ENCODE data around the gene PROSER2.

PROSER2 gene

DNA sequence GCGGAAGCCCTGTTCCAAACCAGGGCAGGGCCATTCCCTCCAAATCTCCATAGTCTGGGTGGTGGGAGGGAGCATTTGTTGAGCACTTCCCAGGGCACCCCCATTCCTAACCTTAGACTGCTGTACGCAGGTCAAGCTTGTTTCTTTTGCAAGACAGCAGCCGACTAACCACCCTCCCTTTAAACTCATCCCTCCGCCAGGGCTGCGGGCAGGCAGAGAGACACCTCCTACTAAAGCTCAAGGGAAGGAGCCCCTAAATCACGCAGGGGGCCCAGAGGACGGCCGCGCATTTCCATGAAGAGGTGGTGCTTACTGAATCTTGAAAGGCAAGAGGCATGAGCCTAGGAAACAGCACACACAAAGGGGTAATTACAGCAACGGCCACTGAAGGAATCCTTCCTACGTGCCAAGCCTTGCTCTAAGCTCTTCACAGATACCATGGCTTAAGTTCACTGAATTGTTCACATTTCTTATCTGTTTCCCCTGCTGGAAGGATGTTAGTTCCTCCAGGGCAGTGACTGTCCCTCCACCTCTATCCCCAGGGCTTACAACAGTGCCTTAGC lies 90.0 kb downstream of the PROSER2 start:
- peak overlapping the region; percentile 81 for H2BK120ac ChIP-seq (ENCODE audit: insufficient read depth, low read length, poor library complexity)
- H3K36me3 ChIP-seq (ENCODE audit: control insufficient read depth in 1 of 2, insufficient read depth in 2 of 2, low read length in 2 of 2) = no peaks in the 10 kb centered on the region
- H3K27me3 ChIP-seq (ENCODE audit: insufficient read depth, low read length) = no peaks in the 10 kb centered on the region
- peak overlapping the region; percentile 36 for H3K14ac ChIP-seq (ENCODE audit: low read length)
- H3K79me2 ChIP-seq (ENCODE audit: control insufficient read depth, insufficient read depth, low read length, poor library complexity) = no peaks in the 10 kb centered on the region
- H3K9ac ChIP-seq (ENCODE audit: low read length) = no peak overlapping the region
- H3K27ac ChIP-seq (ENCODE audit: low read depth, low read length) = peak overlapping the region; percentile 70
- H4K91ac ChIP-seq (ENCODE audit: low read depth, low read length) = peak overlapping the region; percentile 85
- H3K9me3 ChIP-seq (ENCODE audit: insufficient read depth, low read depth, low read length) = no peaks in the 10 kb centered on the region
- H4K12ac ChIP-seq (ENCODE audit: low read depth, low read length) = no peak overlapping the region
- peak overlapping the region; percentile 23 for H2AFZ ChIP-seq (ENCODE audit: insufficient read depth, low read length, poor library complexity)
- H3K79me1 ChIP-seq (ENCODE audit: low read length) = peaks cover 15% of the 10 kb centered on the region
- H2AK5ac ChIP-seq (ENCODE audit: low read length) = peak overlapping the region; percentile 32
- peak overlapping the region; percentile 81 for H2BK12ac ChIP-seq (ENCODE audit: low read length)
- peak; percentile 87 to 94 for DNase-seq
- H3K4me3 ChIP-seq (ENCODE audit: low read depth, low read length) = no peak overlapping the region
- H3K4me2 ChIP-seq (ENCODE audit: low read length) = no peak overlapping the region
- H2BK5ac ChIP-seq (ENCODE audit: low read depth, low read length, poor library complexity) = peak overlapping the region; percentile 42
- peak overlapping the region; percentile 63 for H4K8ac ChIP-seq (ENCODE audit: low read depth, low read length)
- peak overlapping the region; percentile 38 for H3K18ac ChIP-seq (ENCODE audit: low read length)
- no peak overlapping the region for H3K23ac ChIP-seq (ENCODE audit: low read length)
- H3K4ac ChIP-seq (ENCODE audit: low read depth, low read length) = no peak overlapping the region
- peaks cover 20 to 27% of the 10 kb centered on the region in 2 experiments for H3K4me1 ChIP-seq (ENCODE audit: control insufficient read depth in 1 of 2, insufficient read depth in 2 of 2, low read length in 2 of 2)
- WGBS (ENCODE audit: extremely low coverage, insufficient coverage, insufficient read length) = no CpG with 5 or more reads among the region's 11 CpGs

DNA sequence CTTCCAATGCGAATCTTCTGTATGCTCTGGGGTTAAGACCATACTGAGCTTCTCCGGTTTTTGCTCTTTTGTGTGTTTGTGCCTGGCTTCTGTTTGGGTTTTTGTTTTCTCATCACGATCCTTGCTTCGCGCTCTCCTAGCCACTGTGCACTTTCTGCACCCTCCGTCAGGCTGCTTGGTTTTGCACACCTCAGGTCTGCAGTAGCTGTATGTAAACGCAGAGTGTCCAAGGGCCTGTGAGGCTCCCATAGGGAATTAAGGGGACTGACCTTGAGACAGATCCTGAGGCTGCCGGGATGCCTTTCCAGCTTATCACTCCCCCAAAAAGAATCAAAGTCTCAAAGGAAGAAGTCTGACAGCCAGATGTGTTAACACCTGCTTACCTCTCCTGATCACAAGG lies 95.2 kb downstream of the PROSER2 start:
- H4K91ac ChIP-seq (ENCODE audit: low read depth, low read length) = no peak overlapping the region
- H3K79me2 ChIP-seq (ENCODE audit: control insufficient read depth, insufficient read depth, low read length, poor library complexity) = no peaks in the 10 kb centered on the region
- no peak for DNase-seq
- no peak overlapping the region for H3K4ac ChIP-seq (ENCODE audit: low read depth, low read length)
- H3K4me2 ChIP-seq (ENCODE audit: low read length) = no peak overlapping the region
- H3K23ac ChIP-seq (ENCODE audit: low read length) = no peak overlapping the region
- H3K4me3 ChIP-seq (ENCODE audit: low read depth, low read length) = no peak overlapping the region
- peaks cover 9% of the 10 kb centered on the region for H3K79me1 ChIP-seq (ENCODE audit: low read length)
- H2BK5ac ChIP-seq (ENCODE audit: low read depth, low read length, poor library complexity) = no peak overlapping the region
- H2AFZ ChIP-seq (ENCODE audit: insufficient read depth, low read length, poor library complexity) = no peak overlapping the region
- H3K27ac ChIP-seq (ENCODE audit: low read depth, low read length) = no peak overlapping the region
- H2BK12ac ChIP-seq (ENCODE audit: low read length) = no peak overlapping the region
- no peak overlapping the region for H2AK5ac ChIP-seq (ENCODE audit: low read length)
- H3K27me3 ChIP-seq (ENCODE audit: insufficient read depth, low read length) = no peaks in the 10 kb centered on the region
- H3K14ac ChIP-seq (ENCODE audit: low read length) = no peak overlapping the region
- H3K4me1 ChIP-seq (ENCODE audit: control insufficient read depth in 1 of 2, insufficient read depth in 2 of 2, low read length in 2 of 2) = peaks cover 17 to 19% of the 10 kb centered on the region in 2 experiments
- H3K9me3 ChIP-seq (ENCODE audit: insufficient read depth, low read depth, low read length) = no peaks in the 10 kb centered on the region
- H4K12ac ChIP-seq (ENCODE audit: low read depth, low read length) = no peak overlapping the region
- WGBS (ENCODE audit: extremely low coverage, insufficient coverage, insufficient read length) = no CpG with 5 or more reads among the region's 8 CpGs
- H3K18ac ChIP-seq (ENCODE audit: low read length) = no peak overlapping the region
- no peak overlapping the region for H4K8ac ChIP-seq (ENCODE audit: low read depth, low read length)
- no peak overlapping the region for H3K9ac ChIP-seq (ENCODE audit: low read length)
- H2BK120ac ChIP-seq (ENCODE audit: insufficient read depth, low read length, poor library complexity) = no peak overlapping the region
- H3K36me3 ChIP-seq (ENCODE audit: control insufficient read depth in 1 of 2, insufficient read depth in 2 of 2, low read length in 2 of 2) = peaks cover 5 to 12% of the 10 kb centered on the region in 2 experiments

DNA sequence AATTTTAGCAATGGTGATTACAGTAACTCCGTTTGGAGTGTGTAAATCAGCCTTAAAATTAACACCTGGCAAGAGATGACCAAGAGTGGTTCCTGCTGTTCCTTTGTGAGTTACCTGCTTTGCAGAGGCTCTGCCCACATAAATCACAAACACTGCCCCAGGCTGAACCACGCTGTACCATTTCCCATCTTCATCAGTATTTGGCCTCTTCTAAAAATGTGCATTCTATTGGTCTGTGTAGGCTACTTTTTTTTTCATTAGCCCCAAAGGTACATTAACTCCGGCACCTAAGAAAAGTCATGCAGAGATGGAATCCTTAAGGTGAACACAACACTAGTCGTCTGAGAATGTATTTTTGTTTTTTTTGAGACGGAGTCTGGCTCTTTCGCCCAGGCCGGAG lies 96.1 kb downstream of the PROSER2 start:
- H3K4me2 ChIP-seq (ENCODE audit: low read length) = no peak overlapping the region
- DNase-seq = peak; percentile 82 to 85
- no peak overlapping the region for H3K9ac ChIP-seq (ENCODE audit: low read length)
- H3K4me3 ChIP-seq (ENCODE audit: low read depth, low read length) = no peak overlapping the region
- no peak overlapping the region for H3K23ac ChIP-seq (ENCODE audit: low read length)
- H2BK120ac ChIP-seq (ENCODE audit: insufficient read depth, low read length, poor library complexity) = no peak overlapping the region
- H2BK12ac ChIP-seq (ENCODE audit: low read length) = no peak overlapping the region
- no peaks in the 10 kb centered on the region for H3K79me2 ChIP-seq (ENCODE audit: control insufficient read depth, insufficient read depth, low read length, poor library complexity)
- H2BK5ac ChIP-seq (ENCODE audit: low read depth, low read length, poor library complexity) = no peak overlapping the region
- H3K79me1 ChIP-seq (ENCODE audit: low read length) = peaks cover 9% of the 10 kb centered on the region
- H4K12ac ChIP-seq (ENCODE audit: low read depth, low read length) = no peak overlapping the region
- WGBS (ENCODE audit: extremely low coverage, insufficient coverage, insufficient read length) = no CpG with 5 or more reads among the region's 7 CpGs
- H2AFZ ChIP-seq (ENCODE audit: insufficient read depth, low read length, poor library complexity) = no peak overlapping the region
- H2AK5ac ChIP-seq (ENCODE audit: low read length) = no peak overlapping the region
- H3K27ac ChIP-seq (ENCODE audit: low read depth, low read length) = no peak overlapping the region
- no peak overlapping the region for H4K8ac ChIP-seq (ENCODE audit: low read depth, low read length)
- no peaks in the 10 kb centered on the region for H3K9me3 ChIP-seq (ENCODE audit: insufficient read depth, low read depth, low read length)
- no peak overlapping the region for H3K4ac ChIP-seq (ENCODE audit: low read depth, low read length)
- H3K4me1 ChIP-seq (ENCODE audit: control insufficient read depth in 1 of 2, insufficient read depth in 2 of 2, low read length in 2 of 2) = peaks cover 13 to 15% of the 10 kb centered on the region in 2 experiments
- H3K18ac ChIP-seq (ENCODE audit: low read length) = no peak overlapping the region
- H3K27me3 ChIP-seq (ENCODE audit: insufficient read depth, low read length) = no peaks in the 10 kb centered on the region
- H3K14ac ChIP-seq (ENCODE audit: low read length) = no peak overlapping the region
- peak overlapping the region; percentile 26 for H4K91ac ChIP-seq (ENCODE audit: low read depth, low read length)
- H3K36me3 ChIP-seq (ENCODE audit: control insufficient read depth in 1 of 2, insufficient read depth in 2 of 2, low read length in 2 of 2) = peaks cover 5 to 14% of the 10 kb centered on the region in 2 experiments

Data from trophoblast cell (in vitro differentiated cells and primary cell).